Measurements from ENCODE around the gene CCDC12. TPM values are rescaled to one million over a fixed set of nuclear protein-coding genes. Genes with fewer than 3 reads are reported as not detected.

CCDC12 gene
- total and polyA plus RNA-seq, 2 of the 13 experiments (the other 11 are each of a cell fraction or from before 2014, with no cell fraction given) = 30.1 to 49.5 TPM

DNA sequence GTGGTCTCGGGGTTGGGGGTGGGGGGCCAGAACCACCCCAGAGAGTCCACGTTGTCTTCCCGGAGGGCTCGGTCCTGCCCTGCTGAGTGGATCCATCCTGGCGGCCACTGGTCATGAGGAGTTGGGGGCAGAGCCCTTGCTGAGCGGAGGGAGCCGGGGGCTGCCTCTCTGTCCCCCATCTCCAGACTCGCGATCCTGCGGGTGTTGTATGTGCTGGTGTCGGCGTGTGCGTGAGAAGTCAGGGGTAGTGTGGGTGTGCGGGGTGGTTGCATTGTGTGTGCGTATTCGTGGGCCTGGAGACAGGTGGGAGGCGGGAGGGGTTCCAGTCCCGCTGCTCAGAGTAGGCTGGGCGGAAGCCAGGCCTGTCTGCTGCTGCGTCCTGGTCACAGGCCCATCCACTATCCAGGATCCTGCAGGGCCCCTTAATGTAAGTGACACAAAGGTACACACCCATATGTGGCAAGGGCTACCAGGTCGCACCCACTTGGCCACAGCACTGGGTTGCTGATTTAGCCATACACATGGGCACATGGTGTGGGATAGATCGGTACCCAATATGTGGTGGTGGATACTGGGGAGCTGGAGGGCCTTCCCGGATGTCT, 33.7 kb upstream of the CCDC12 start:
- intact Hi-C loops (cut with micrococcal nuclease; ENCODE audit: unreplicated experiment) = loop anchor here (10.0 kb wide), 1 partner anchor 55 kb away; no protein-coding TSS in a partner anchor
- CTCF ChIA-PET (ENCODE audit: low intra/inter-chr PET ratio, low total read pairs) = no interaction called here
- H3K4me3 ChIP-seq (replicated peaks in 1 of 3; ENCODE audit: insufficient read depth in 1 of 3, low read depth in 2 of 3, low read length in 3 of 3) = no peak overlapping the region
- POLR2A ChIA-PET = no interaction called here
- DNase-seq (ENCODE audit: low spot score) (no peak), ATAC-seq (peak; percentile 7; the same call in 2 of the 3 replicates), FAIRE-seq (no peak)
- peak; percentile 88 for TF ChIP-seq AGO2 (optimal IDR thresholded peaks at IDR 0.05; ENCODE audit: low read depth, low read length)
- no peak for TF ChIP-seq KMT2A (CRISPR knock-in tag; IDR thresholded peaks at IDR 0.05)
- no peaks in the 10 kb centered on the region for H3K9me3 ChIP-seq (ENCODE audit: low read length)
- WGBS (ENCODE audit: low lambda C conversion rate) = 95% methylated on average over 20 of the region's 23 CpGs
- no peak overlapping the region for H2AFZ ChIP-seq (ENCODE audit: low read length)
- no peaks in the 10 kb centered on the region for H3K4me1 ChIP-seq (ENCODE audit: insufficient read depth, low read length)
- no peaks in the 10 kb centered on the region for H4K20me1 ChIP-seq (ENCODE audit: insufficient read depth, low read length)
- peaks cover 3 to 26% of the 10 kb centered on the region in 2 experiments; a peak in 4 of 5 replicates for H3K36me3 ChIP-seq (replicated peaks in 1 of 2; ENCODE audit: control insufficient read depth in 1 of 2, insufficient read depth in 2 of 2, low read length in 2 of 2)
- in situ Hi-C loops (cut with HindIII; ENCODE audit: extremely low pct_ligation_motif_present, low pct_unique_long_range_greater_than_20kb) = no loop called here
- no TSS peak for BruUV-seq (replicated peaks)
- H3K27me3 ChIP-seq (ENCODE audit: control insufficient read depth in 1 of 2, insufficient read depth in 2 of 2, low read length in 2 of 2) = no peaks in the 10 kb centered on the region
- H3K79me2 ChIP-seq (ENCODE audit: insufficient read depth, low read length) = no peaks in the 10 kb centered on the region
- H3K27ac ChIP-seq (ENCODE audit: extremely low read length, insufficient read depth, low read length) = no peak overlapping the region
- no peak overlapping the region for H3K4me2 ChIP-seq (ENCODE audit: low read depth, low read length)
- no peak overlapping the region for H3K9ac ChIP-seq (ENCODE audit: insufficient read depth, low read depth, low read length)

DNA sequence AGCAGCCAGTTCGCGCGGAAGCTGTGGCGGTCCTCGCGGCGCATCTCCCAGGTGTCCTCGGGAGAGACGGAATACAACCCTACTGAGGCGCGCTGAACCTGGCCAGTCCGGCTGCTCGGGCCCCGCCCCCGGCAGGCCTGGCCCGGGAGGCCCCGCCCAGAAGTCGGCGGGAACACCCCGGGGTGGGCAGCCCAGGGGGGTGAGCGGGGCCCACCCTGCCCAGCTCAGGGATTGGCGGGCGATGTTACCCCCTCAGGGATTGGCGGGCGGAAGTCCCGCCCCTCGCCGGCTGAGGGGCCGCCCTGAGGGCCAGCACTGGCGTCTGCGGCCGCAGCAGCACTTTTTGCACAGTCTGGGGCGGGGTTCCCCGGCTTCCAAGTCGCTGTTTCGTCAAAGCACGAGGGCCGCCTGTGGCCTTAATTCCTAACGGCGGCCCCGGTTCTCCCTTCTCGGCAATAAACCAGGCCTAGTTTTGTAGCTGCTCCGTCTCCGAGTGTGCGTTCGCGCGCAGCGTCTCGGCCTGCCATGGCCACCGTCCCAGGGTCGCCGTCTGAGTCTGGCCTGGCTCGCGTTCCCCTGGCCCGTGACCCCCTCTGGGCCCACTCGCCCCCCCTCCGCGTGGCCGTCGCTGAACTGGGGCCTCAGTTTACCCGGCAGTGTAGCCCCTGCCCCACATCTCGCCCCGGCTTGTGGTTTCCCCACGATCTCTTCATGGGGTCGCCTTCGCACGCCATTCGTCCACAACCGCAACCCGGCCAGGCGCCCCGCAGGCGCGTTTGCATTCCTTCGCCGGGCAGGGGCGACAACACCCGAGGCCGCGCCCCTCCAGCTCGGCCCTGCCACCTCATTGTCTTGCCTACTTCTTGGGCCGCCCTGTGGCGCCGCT, 32.9 kb upstream of the CCDC12 start:
- Histone ChIP-seq H3K4me2 (ENCODE audit: low read depth, low read length) (no peak overlapping the region), H3K79me2 (ENCODE audit: insufficient read depth, low read length) (no peaks in the 10 kb centered on the region), H2AFZ (ENCODE audit: low read length) (no peak overlapping the region), H3K4me3 (replicated peaks in 1 of 3; ENCODE audit: insufficient read depth in 1 of 3, low read depth in 2 of 3, low read length in 3 of 3) (no peak overlapping the region), H3K4me1 (ENCODE audit: insufficient read depth, low read length) (no peaks in the 10 kb centered on the region), H4K20me1 (ENCODE audit: insufficient read depth, low read length) (no peaks in the 10 kb centered on the region), H3K27ac (ENCODE audit: extremely low read length, insufficient read depth, low read length) (no peak overlapping the region), H3K36me3 (replicated peaks in 1 of 2; ENCODE audit: control insufficient read depth in 1 of 2, insufficient read depth in 2 of 2, low read length in 2 of 2) (peaks cover 3 to 22% of the 10 kb centered on the region in 2 experiments), H3K9ac (ENCODE audit: insufficient read depth, low read depth, low read length) (no peak overlapping the region), H3K9me3 (ENCODE audit: low read length) (no peaks in the 10 kb centered on the region), H3K27me3 (ENCODE audit: control insufficient read depth in 1 of 2, insufficient read depth in 2 of 2, low read length in 2 of 2) (no peaks in the 10 kb centered on the region)
- ATAC-seq (no peak), DNase-seq (ENCODE audit: low spot score) (no peak), FAIRE-seq (no peak)
- no TSS peak for BruUV-seq (replicated peaks)
- TF ChIP-seq ZNF530 (CRISPR knock-in tag; IDR thresholded peaks at IDR 0.05; ENCODE audit: low read depth) = no peak
- no peak for TF ChIP-seq ZBTB7B (CRISPR knock-in tag; IDR thresholded peaks at IDR 0.05)
- TF ChIP-seq ATM (IDR thresholded peaks at IDR 0.05; ENCODE audit: borderline replicate concordance) = no peak
- TF ChIP-seq ARHGAP35 (CRISPR knock-in tag; IDR thresholded peaks at IDR 0.05; ENCODE audit: borderline replicate concordance) = no peak
- TF ChIP-seq ZNF10 (CRISPR knock-in tag; IDR thresholded peaks at IDR 0.05; ENCODE audit: borderline replicate concordance, low read depth) = no peak
- TF ChIP-seq, protein P1, sequence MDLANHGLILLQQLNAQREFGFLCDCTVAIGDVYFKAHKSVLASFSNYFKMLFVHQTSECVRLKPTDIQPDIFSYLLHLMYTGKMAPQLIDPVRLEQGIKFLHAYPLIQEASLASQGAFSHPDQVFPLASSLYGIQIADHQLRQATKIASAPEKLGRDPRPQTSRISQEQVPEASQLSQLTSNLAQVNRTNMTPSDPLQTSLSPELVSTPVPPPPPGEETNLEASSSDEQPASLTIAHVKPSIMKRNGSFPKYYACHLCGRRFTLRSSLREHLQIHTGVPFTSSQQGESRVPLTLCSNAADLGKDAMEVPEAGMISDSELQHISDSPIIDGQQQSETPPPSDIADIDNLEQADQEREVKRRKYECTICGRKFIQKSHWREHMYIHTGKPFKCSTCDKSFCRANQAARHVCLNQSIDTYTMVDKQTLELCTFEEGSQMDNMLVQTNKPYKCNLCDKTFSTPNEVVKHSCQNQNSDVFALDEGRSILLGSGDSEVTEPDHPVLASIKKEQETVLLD (CRISPR knock-in tag; IDR thresholded peaks at IDR 0.05; ENCODE audit: low read depth) = no peak
- no peak for TF ChIP-seq ZSCAN21 (CRISPR knock-in tag; IDR thresholded peaks at IDR 0.05; ENCODE audit: borderline replicate concordance)
- no peak for TF ChIP-seq KDM5B (CRISPR knock-in tag; IDR thresholded peaks at IDR 0.05; ENCODE audit: borderline replicate concordance)
- TF ChIP-seq ZNF629 (CRISPR knock-in tag; conservative IDR thresholded peaks at IDR 0.05) = no peak
- no peak for TF ChIP-seq HMG20B (CRISPR knock-in tag; conservative IDR thresholded peaks at IDR 0.05)
- no peak for TF ChIP-seq ZNF737 (CRISPR knock-in tag; IDR thresholded peaks at IDR 0.05; ENCODE audit: borderline replicate concordance)
- TF ChIP-seq, protein P2, sequence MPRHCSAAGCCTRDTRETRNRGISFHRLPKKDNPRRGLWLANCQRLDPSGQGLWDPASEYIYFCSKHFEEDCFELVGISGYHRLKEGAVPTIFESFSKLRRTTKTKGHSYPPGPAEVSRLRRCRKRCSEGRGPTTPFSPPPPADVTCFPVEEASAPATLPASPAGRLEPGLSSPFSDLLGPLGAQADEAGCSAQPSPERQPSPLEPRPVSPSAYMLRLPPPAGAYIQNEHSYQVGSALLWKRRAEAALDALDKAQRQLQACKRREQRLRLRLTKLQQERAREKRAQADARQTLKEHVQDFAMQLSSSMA (CRISPR knock-in tag; IDR thresholded peaks at IDR 0.05) = no peak
- no peak for TF ChIP-seq ZNF451 (CRISPR knock-in tag; IDR thresholded peaks at IDR 0.05)
- CTCF ChIA-PET (ENCODE audit: low intra/inter-chr PET ratio, low total read pairs) = no interaction called here
- POLR2A ChIA-PET = no interaction called here
- WGBS (ENCODE audit: low lambda C conversion rate) = 97% methylated on average over 52 of the region's 85 CpGs
- intact Hi-C loops (cut with micrococcal nuclease; ENCODE audit: unreplicated experiment) = loop anchor here (10.0 kb wide), 1 partner anchor 55 kb away; no protein-coding TSS in a partner anchor
- in situ Hi-C loops (cut with HindIII; ENCODE audit: extremely low pct_ligation_motif_present, low pct_unique_long_range_greater_than_20kb) = no loop called here
